ENCODE results near the gene ADARB2. TPM values are rescaled to one million over a fixed set of nuclear protein-coding genes. Genes with fewer than 3 reads are reported as not detected.
A peak's percentile ranks its signal among the peaks of the same experiment; 100 is the strongest.

ADARB2 gene
- total and polyA plus RNA-seq, 10 of the 15 experiments (the other 5 are each of a cell fraction or from before 2014, with no cell fraction given) = 0.02 to 4.1 (median 0.76) TPM

DNA sequence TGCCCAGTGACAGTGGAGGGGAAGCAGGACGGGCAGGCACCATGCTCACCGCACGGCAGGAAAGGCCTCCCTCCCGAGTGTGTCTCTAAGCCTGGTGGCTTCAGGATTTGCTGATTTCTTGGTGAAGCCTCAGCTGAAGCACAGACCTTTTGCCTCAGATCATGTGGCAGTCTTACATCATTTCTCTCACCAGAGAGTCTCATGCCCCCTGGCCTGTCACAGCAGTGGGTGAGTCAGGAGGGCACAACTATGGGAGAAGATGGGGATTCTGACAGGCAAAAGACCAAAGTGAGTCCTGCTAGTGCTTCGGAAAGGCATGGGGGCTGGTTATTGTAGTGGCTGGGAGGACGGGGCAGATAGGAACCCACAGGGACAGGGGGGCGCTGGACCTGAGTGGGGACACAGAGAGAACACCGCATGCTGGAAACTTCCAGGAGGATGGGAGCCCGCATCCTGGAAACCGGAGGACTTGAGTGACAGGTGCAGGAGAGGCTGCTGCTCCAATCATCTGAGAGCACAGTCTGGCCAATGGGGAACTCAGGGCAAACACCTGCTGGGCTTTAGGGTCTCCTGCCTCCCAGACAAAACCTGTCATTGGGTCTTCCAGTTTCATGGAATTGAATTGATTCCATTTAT, 166.8 kb downstream of the ADARB2 start:
- Histone ChIP-seq H3K9me3 (replicated peaks; ENCODE audit: control insufficient read depth, insufficient read depth, low read length) (no peaks in the 10 kb centered on the region), H3K36me3 (ENCODE audit: control insufficient read depth in 2 of 2, insufficient read depth in 2 of 2, low read length in 1 of 2) (no peaks in the 10 kb centered on the region), H3K9ac (ENCODE audit: control insufficient read depth, insufficient read depth, low read length) (no peak overlapping the region), H2AFZ (ENCODE audit: control insufficient read depth, low read depth, low read length) (no peak overlapping the region), H3K27me3 (replicated peaks in 1 of 2; ENCODE audit: control insufficient read depth in 2 of 2, insufficient read depth in 2 of 2, low read length in 1 of 2) (no peaks in the 10 kb centered on the region), H3K27ac (ENCODE audit: control insufficient read depth, insufficient read depth) (no peak overlapping the region), H3K4me3 (no peak overlapping the region), H3K4me2 (ENCODE audit: control insufficient read depth, insufficient read depth) (no peak overlapping the region), H4K20me1 (ENCODE audit: control insufficient read depth, insufficient read depth) (no peaks in the 10 kb centered on the region), H3K79me2 (ENCODE audit: control insufficient read depth, insufficient read depth, low read length) (no peaks in the 10 kb centered on the region), H3K4me1 (ENCODE audit: control insufficient read depth, insufficient read depth, low read length) (no peaks in the 10 kb centered on the region)
- intact Hi-C loops (cut with micrococcal nuclease; ENCODE audit: unreplicated experiment) = no loop called here
- RAD21 ChIA-PET (ENCODE audit: unreplicated experiment) = no interaction called here
- SMC1A ChIA-PET (ENCODE audit: uncharacterized antibody, unreplicated experiment) = no interaction called here
- POLR2A ChIA-PET = no interaction called here
- TF ChIP-seq, protein P1, sequence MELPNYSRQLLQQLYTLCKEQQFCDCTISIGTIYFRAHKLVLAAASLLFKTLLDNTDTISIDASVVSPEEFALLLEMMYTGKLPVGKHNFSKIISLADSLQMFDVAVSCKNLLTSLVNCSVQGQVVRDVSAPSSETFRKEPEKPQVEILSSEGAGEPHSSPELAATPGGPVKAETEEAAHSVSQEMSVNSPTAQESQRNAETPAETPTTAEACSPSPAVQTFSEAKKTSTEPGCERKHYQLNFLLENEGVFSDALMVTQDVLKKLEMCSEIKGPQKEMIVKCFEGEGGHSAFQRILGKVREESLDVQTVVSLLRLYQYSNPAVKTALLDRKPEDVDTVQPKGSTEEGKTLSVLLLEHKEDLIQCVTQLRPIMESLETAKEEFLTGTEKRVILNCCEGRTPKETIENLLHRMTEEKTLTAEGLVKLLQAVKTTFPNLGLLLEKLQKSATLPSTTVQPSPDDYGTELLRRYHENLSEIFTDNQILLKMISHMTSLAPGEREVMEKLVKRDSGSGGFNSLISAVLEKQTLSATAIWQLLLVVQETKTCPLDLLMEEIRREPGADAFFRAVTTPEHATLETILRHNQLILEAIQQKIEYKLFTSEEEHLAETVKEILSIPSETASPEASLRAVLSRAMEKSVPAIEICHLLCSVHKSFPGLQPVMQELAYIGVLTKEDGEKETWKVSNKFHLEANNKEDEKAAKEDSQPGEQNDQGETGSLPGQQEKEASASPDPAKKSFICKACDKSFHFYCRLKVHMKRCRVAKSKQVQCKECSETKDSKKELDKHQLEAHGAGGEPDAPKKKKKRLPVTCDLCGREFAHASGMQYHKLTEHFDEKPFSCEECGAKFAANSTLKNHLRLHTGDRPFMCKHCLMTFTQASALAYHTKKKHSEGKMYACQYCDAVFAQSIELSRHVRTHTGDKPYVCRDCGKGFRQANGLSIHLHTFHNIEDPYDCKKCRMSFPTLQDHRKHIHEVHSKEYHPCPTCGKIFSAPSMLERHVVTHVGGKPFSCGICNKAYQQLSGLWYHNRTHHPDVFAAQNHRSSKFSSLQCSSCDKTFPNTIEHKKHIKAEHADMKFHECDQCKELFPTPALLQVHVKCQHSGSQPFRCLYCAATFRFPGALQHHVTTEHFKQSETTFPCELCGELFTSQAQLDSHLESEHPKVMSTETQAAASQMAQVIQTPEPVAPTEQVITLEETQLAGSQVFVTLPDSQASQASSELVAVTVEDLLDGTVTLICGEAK (IDR thresholded peaks at IDR 0.05; ENCODE audit: borderline replicate concordance) = no peak
- TF ChIP-seq, protein P2, sequence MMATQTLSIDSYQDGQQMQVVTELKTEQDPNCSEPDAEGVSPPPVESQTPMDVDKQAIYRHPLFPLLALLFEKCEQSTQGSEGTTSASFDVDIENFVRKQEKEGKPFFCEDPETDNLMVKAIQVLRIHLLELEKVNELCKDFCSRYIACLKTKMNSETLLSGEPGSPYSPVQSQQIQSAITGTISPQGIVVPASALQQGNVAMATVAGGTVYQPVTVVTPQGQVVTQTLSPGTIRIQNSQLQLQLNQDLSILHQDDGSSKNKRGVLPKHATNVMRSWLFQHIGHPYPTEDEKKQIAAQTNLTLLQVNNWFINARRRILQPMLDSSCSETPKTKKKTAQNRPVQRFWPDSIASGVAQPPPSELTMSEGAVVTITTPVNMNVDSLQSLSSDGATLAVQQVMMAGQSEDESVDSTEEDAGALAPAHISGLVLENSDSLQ (IDR thresholded peaks at IDR 0.05) = peak; percentile 20; the same call in 1 of the 2 replicates
- DNase-seq (ENCODE audit: low read depth, low spot score) (no peak), ATAC-seq (no peak), FAIRE-seq (no peak)
- WGBS (ENCODE audit: insufficient coverage, insufficient replicate concordance, low lambda C conversion rate, missing lambda C conversion rate) = 50% methylated on average over 10 of the region's 10 CpGs
- in situ Hi-C loops (cut with MboI) = no loop called here
- BruUV-seq (replicated peaks) = no TSS peak
- CTCF ChIA-PET = no interaction called here

Measured in GM12878 (cell line).